ENCODE results near the gene FAM110A. TPM values are rescaled to one million over a fixed set of nuclear protein-coding genes. Genes with fewer than 3 reads are reported as not detected.

The FAM110A gene
- total RNA-seq, 1 donor from 2014 or later = 11.8 TPM

- Histone ChIP-seq H3K27me3 (no peaks in the 10 kb centered on the region), H3K4me1 (peaks cover 13% of the 10 kb centered on the region), H3K27ac (no peak overlapping the region), H3K9me3 (no peaks in the 10 kb centered on the region), H3K36me3 (no peaks in the 10 kb centered on the region), H3K4me3 (no peak overlapping the region)
- DNase-seq (ENCODE audit: extremely low spot score in 2 of 2) = no peak
- TF ChIP-seq CTCF (IDR thresholded peaks at IDR 0.05) = no peak
- no peak for TF ChIP-seq POLR2AphosphoS5 (IDR thresholded peaks at IDR 0.05; ENCODE audit: insufficient read depth in 1 of 2, low read depth in 1 of 2)
- intact Hi-C loops (cut with DNase I) = no loop called here
These were observed 20.0 kb downstream of the FAM110A start for GRCh38 chr20:853406-853996.

- no peak for DNase-seq (ENCODE audit: extremely low spot score in 2 of 2)
- H3K36me3 ChIP-seq = no peaks in the 10 kb centered on the region
- peaks cover 13% of the 10 kb centered on the region for H3K4me1 ChIP-seq
- H3K27me3 ChIP-seq = no peaks in the 10 kb centered on the region
- intact Hi-C loops (cut with DNase I) = no loop called here
- TF ChIP-seq POLR2A (IDR thresholded peaks at IDR 0.05) = no peak
- no peak for TF ChIP-seq POLR2AphosphoS5 (IDR thresholded peaks at IDR 0.05; ENCODE audit: insufficient read depth in 1 of 2, low read depth in 1 of 2)
- no peak for TF ChIP-seq CTCF (IDR thresholded peaks at IDR 0.05)
- no peaks in the 10 kb centered on the region for H3K9me3 ChIP-seq
- no peak overlapping the region for H3K27ac ChIP-seq
- no peak overlapping the region for H3K4me3 ChIP-seq
These were observed 21.1 kb downstream of the FAM110A start for GRCh38 chr20:854601-855000.

- intact Hi-C loops (cut with DNase I) = no loop called here
- H3K36me3 ChIP-seq = no peaks in the 10 kb centered on the region
- no peak for DNase-seq (ENCODE audit: extremely low spot score in 2 of 2)
- no peaks in the 10 kb centered on the region for H3K27me3 ChIP-seq
- no peak overlapping the region for H3K27ac ChIP-seq
- no peak overlapping the region for H3K4me3 ChIP-seq
- H3K4me1 ChIP-seq = peaks cover 13% of the 10 kb centered on the region
- no peaks in the 10 kb centered on the region for H3K9me3 ChIP-seq
- no peak for TF ChIP-seq POLR2A (IDR thresholded peaks at IDR 0.05)
- TF ChIP-seq CTCF (IDR thresholded peaks at IDR 0.05) = no peak
- TF ChIP-seq POLR2AphosphoS5 (IDR thresholded peaks at IDR 0.05; ENCODE audit: insufficient read depth in 1 of 2, low read depth in 1 of 2) = no peak
These were observed 22.2 kb downstream of the FAM110A start for GRCh38 chr20:855466-856360.

GRCh38 chr20:856361-856775 lies 22.9 kb downstream of the FAM110A start:
- DNase-seq (ENCODE audit: extremely low spot score in 2 of 2) = no peak
- TF ChIP-seq POLR2AphosphoS5 (IDR thresholded peaks at IDR 0.05; ENCODE audit: insufficient read depth in 1 of 2, low read depth in 1 of 2) (no peak), POLR2A (IDR thresholded peaks at IDR 0.05) (no peak), CTCF (IDR thresholded peaks at IDR 0.05) (no peak)
- no peaks in the 10 kb centered on the region for H3K27me3 ChIP-seq
- H3K36me3 ChIP-seq = no peaks in the 10 kb centered on the region
- intact Hi-C loops (cut with DNase I) = no loop called here
- peaks cover 13% of the 10 kb centered on the region for H3K4me1 ChIP-seq
- H3K9me3 ChIP-seq = no peaks in the 10 kb centered on the region
- no peak overlapping the region for H3K27ac ChIP-seq
- no peak overlapping the region for H3K4me3 ChIP-seq

- no peaks in the 10 kb centered on the region for H3K27me3 ChIP-seq
- H3K27ac ChIP-seq = no peak overlapping the region
- no peak overlapping the region for H3K4me3 ChIP-seq
- no peaks in the 10 kb centered on the region for H3K36me3 ChIP-seq
- no peak for DNase-seq (ENCODE audit: extremely low spot score in 2 of 2)
- intact Hi-C loops (cut with DNase I) = no loop called here
- H3K4me1 ChIP-seq = peaks cover 13% of the 10 kb centered on the region
- H3K9me3 ChIP-seq = no peaks in the 10 kb centered on the region
- TF ChIP-seq POLR2AphosphoS5 (IDR thresholded peaks at IDR 0.05; ENCODE audit: insufficient read depth in 1 of 2, low read depth in 1 of 2) = no peak
- no peak for TF ChIP-seq CTCF (IDR thresholded peaks at IDR 0.05)
- TF ChIP-seq POLR2A (IDR thresholded peaks at IDR 0.05) = no peak
These were observed 24.5 kb downstream of the FAM110A start for GRCh38 chr20:858011-858410.

Data from vagina (tissue), 2 donors.